Esophagus muscularis mucosa (tissue), 4 donors: ENCODE measurements around the gene TNFRSF11A.

Experiments
- EP300 ChIP-seq: sonication (generic); formaldehyde crosslinking; IDR thresholded peaks from one replicate; pipeline ENCODE4 v1.6.1; 2017; ENCODE audit warnings: antibody characterized with exemption
- POLR2A ChIP-seq: fragments of 450-650 bp; IDR thresholded peaks from one replicate; pipeline ENCODE4 v1.6.1; 2017; ENCODE audit warnings: antibody characterized with exemption, moderate library complexity, mild to moderate bottlenecking, low read depth
- POLR2AphosphoS5 ChIP-seq, 2 donors: sonication (generic); formaldehyde crosslinking; IDR thresholded peaks; one replicate each; pipeline ENCODE4 v1.6.1; 2017; ENCODE audit warnings: antibody characterized with exemption in 2 of 2
- TF ChIP-seq, protein P1 (sequence below), 3 experiments: fragments of 200-600 bp in 2 of 3; fragments of 450-650 bp in 1 of 3; sonication (generic) in 2 of 3; IDR thresholded peaks; one replicate each; pipeline ENCODE4 v1.5.1; 2017 to 2019; ENCODE audit warnings: antibody characterized with exemption in 3 of 3, mild to moderate bottlenecking in 2 of 3, moderate library complexity in 1 of 3

DNA sequence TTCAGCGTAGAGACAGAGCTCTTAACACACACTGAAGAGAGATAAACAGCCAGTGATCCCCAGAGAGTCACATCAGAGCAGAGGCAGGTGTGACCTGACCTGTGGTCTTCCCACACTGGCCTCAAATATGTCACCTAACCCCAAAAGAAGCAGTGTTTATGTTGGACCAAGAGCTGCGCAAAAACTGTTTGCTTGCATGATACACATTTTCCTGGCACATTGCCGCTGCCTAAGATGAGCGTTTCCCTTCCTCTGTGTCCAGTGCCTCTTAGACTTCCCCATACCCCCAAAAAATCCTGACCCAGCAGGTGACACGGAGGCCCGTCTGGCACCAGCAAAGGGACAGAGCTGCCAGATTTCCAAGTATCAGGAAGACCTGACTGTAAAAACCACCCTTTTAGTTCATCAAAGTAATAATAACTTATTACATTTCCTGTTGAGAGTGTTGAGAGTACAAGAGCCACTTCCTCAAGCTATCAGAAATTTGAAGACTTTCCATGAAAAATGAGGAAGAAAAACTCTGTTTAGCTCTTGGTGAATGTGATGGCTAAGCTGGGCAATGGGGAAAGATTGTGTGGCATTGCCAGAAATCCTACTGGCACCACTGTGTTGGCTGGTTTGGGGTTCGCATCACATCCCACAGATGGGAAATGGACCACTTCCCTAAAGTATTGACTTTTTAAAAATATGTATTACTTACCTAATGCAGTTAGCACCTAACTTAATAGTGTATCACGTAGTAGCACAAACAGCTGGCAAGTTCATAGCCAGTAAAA, 6.7 kb downstream of the TNFRSF11A start:
- TF ChIP-seq, protein P1, sequence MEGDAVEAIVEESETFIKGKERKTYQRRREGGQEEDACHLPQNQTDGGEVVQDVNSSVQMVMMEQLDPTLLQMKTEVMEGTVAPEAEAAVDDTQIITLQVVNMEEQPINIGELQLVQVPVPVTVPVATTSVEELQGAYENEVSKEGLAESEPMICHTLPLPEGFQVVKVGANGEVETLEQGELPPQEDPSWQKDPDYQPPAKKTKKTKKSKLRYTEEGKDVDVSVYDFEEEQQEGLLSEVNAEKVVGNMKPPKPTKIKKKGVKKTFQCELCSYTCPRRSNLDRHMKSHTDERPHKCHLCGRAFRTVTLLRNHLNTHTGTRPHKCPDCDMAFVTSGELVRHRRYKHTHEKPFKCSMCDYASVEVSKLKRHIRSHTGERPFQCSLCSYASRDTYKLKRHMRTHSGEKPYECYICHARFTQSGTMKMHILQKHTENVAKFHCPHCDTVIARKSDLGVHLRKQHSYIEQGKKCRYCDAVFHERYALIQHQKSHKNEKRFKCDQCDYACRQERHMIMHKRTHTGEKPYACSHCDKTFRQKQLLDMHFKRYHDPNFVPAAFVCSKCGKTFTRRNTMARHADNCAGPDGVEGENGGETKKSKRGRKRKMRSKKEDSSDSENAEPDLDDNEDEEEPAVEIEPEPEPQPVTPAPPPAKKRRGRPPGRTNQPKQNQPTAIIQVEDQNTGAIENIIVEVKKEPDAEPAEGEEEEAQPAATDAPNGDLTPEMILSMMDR (IDR thresholded peaks at IDR 0.05), result no peak
- no peak for TF ChIP-seq POLR2A
- TF ChIP-seq EP300, result no peak
- peak in 1 of 2 donors; percentile 20 for TF ChIP-seq POLR2AphosphoS5 (IDR thresholded peaks at IDR 0.05)
